ENCODE results near the gene QRFP. TPM values are rescaled to one million over a fixed set of nuclear protein-coding genes. Genes with fewer than 3 reads are reported as not detected.

The QRFP gene, protein sequence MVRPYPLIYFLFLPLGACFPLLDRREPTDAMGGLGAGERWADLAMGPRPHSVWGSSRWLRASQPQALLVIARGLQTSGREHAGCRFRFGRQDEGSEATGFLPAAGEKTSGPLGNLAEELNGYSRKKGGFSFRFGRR
- total RNA-seq = 1 to 10 TPM in 1 of 6 experiments, not detected in 5; 3.3 TPM
- long read RNA-seq = 0 reads

- Histone ChIP-seq H3K27ac (no peak within 1 kb of the TSS), H3K4me1 (no peaks in the 10 kb centered on the region), H3K9me3 (no peaks in the 10 kb centered on the region), H3K4me3 (no peak within 1 kb of the TSS), H3K27me3 (no peaks in the 10 kb centered on the region), H3K36me3 (no peaks in the 10 kb centered on the region)
- WGBS (ENCODE audit: insufficient coverage, low coverage, low lambda C conversion rate, missing lambda C conversion rate) = 80% methylated on average over 3 of the region's 27 CpGs
- TF ChIP-seq POLR2A (IDR thresholded peaks at IDR 0.05) = no peak
- TF ChIP-seq, protein P1, sequence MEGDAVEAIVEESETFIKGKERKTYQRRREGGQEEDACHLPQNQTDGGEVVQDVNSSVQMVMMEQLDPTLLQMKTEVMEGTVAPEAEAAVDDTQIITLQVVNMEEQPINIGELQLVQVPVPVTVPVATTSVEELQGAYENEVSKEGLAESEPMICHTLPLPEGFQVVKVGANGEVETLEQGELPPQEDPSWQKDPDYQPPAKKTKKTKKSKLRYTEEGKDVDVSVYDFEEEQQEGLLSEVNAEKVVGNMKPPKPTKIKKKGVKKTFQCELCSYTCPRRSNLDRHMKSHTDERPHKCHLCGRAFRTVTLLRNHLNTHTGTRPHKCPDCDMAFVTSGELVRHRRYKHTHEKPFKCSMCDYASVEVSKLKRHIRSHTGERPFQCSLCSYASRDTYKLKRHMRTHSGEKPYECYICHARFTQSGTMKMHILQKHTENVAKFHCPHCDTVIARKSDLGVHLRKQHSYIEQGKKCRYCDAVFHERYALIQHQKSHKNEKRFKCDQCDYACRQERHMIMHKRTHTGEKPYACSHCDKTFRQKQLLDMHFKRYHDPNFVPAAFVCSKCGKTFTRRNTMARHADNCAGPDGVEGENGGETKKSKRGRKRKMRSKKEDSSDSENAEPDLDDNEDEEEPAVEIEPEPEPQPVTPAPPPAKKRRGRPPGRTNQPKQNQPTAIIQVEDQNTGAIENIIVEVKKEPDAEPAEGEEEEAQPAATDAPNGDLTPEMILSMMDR (IDR thresholded peaks at IDR 0.05) = no peak
- ATAC-seq = no peak
- intact Hi-C loops (cut with DNase I) = loop anchor here in 1 of 2 donors (10.0 kb wide), 1 partner anchor 148 kb away; no protein-coding TSS in a partner anchor
- no peak for DNase-seq
Observed at GRCh38 chr9:130896233-130897014, at the start of gene QRFP. TSS of gene QRFP (minus strand) at chr9:130896812. CDS start at chr9:130893838, 2,974 bp downstream.

DNA sequence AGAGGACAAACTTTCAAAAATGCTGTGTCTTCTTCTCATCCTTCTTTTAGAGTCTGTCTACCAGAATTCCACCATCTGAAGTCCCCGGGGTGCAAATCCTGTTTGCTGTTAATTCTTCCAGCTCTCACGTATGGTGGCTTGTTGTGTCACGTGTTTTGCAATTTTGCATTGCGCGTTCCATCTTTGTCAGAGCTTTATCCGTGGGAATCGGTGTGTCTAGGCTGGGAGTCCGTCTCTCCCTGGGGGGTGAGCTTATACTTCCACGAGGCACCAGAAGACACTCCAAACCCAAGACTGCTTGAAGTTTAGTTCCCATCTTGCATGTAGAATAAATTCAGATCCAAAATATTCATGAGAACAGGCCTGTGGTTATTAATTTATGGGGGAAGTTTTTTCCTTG is 48.6 kb upstream of the QRFP start:
- Histone ChIP-seq H3K4me1 (no peaks in the 10 kb centered on the region), H3K36me3 (no peaks in the 10 kb centered on the region), H3K4me3 (no peak overlapping the region), H3K27me3 (peaks cover 0 to 15% of the 10 kb centered on the region in 2 donors), H3K9me3 (no peaks in the 10 kb centered on the region), H3K27ac (no peak overlapping the region)
- TF ChIP-seq POLR2A (IDR thresholded peaks at IDR 0.05) = no peak
- TF ChIP-seq, protein P1 (IDR thresholded peaks at IDR 0.05) = no peak
- DNase-seq (no peak), ATAC-seq (no peak)
- intact Hi-C loops (cut with DNase I) = loop anchor here in 1 of 2 donors (5.0 kb wide), 1 partner anchor 248 kb away; no protein-coding TSS in a partner anchor
- whole genome bisulfite sequencing (ENCODE audit: insufficient coverage, low coverage, low lambda C conversion rate, missing lambda C conversion rate) = 69% methylated on average over 8 of the region's 9 CpGs

DNA sequence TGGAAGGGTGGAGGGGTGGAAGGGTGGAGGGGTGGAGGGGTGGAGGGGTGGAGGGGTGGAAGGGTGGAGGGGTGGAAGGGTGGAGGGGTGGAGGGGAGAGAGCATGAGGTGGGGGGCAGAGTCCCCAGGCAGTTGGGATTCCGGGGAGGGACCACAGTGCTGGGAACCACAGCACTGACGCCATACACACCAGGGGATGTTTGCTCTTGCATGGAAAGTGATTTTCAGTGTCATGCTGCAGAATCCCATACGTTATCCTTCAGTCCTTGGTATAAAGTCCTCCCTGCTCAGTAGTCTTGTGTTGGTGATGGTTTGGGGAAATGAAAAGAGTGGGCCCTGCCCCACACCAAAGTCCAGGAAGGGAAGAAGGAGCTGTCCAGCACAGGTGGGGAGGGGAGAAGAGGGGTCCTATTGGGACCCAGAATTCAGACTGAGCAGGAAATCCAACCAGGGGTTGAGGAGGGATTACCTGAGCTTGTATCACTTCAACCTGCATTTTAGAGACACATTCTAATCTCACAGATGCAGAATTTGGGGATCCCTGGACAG is 48.0 kb upstream of the QRFP start:
- Histone ChIP-seq H3K4me3 (no peak overlapping the region), H3K27me3 (peaks cover 0 to 18% of the 10 kb centered on the region in 2 donors), H3K4me1 (peaks cover 0 to 2% (median 0%) of the 10 kb centered on the region in 4 donors), H3K36me3 (no peaks in the 10 kb centered on the region), H3K27ac (no peak overlapping the region), H3K9me3 (no peaks in the 10 kb centered on the region)
- 29% methylated on average over 1 of the region's 3 CpGs for WGBS (ENCODE audit: insufficient coverage, low coverage, low lambda C conversion rate, missing lambda C conversion rate)
- DNase-seq (no peak), ATAC-seq (no peak)
- intact Hi-C loops (cut with DNase I) = loop anchor here in 1 of 2 donors (5.0 kb wide), 3 partner anchors 77 to 247 kb away; no protein-coding TSS in a partner anchor
- no peak for TF ChIP-seq POLR2A (IDR thresholded peaks at IDR 0.05)
- TF ChIP-seq, protein P1 (IDR thresholded peaks at IDR 0.05) = no peak

DNA sequence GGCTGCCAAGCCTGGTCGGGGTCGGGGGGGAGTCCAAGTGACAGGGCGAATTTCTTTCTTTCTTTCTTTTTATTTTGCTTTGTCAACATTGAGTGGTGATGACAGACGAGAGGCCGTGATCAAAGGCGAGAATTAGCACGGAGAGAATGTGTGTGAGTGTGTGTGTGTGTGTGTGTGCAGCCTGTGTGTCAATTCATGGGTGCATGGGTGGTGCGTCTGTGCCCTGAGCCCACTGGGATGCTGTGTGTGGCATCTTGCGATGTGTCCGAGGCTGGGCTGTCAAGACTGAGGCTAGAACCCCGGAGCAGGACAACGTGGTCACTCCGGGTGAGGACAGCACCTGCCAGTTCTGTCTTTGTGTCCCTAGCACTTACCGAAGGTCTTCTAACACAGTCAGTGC is 47.2 kb upstream of the QRFP start:
- WGBS (ENCODE audit: insufficient coverage, low coverage, low lambda C conversion rate, missing lambda C conversion rate) = 31% methylated on average over 10 of the region's 14 CpGs
- ATAC-seq = no peak
- H3K36me3 ChIP-seq = no peaks in the 10 kb centered on the region
- H3K9me3 ChIP-seq = no peaks in the 10 kb centered on the region
- H3K27me3 ChIP-seq = peaks cover 0 to 25% of the 10 kb centered on the region in 2 donors
- no peak for DNase-seq
- peaks cover 0 to 10% (median 0%) of the 10 kb centered on the region in 4 donors for H3K4me1 ChIP-seq
- intact Hi-C loops (cut with DNase I) = loop anchor here in 1 of 2 donors (5.0 kb wide), 2 partner anchors 76 to 236 kb away; no protein-coding TSS in a partner anchor
- TF ChIP-seq, protein P1 (IDR thresholded peaks at IDR 0.05) = no peak
- no peak for TF ChIP-seq POLR2A (IDR thresholded peaks at IDR 0.05)
- H3K4me3 ChIP-seq = no peak overlapping the region
- no peak overlapping the region for H3K27ac ChIP-seq

Measured in right lobe of liver (tissue), 6 donors.